C1 segment of cervical spinal cord (tissue), 14 donors: ENCODE results near the gene PALM3.
A peak's percentile ranks its signal among the peaks of the same experiment; 100 is the strongest.

Experiments used
- DNase-seq, 14 donors: peaks; one replicate each; lab custom pipeline; 2025; lab: John Stamatoyannopoulos, UW

The PALM3 gene

DNA sequence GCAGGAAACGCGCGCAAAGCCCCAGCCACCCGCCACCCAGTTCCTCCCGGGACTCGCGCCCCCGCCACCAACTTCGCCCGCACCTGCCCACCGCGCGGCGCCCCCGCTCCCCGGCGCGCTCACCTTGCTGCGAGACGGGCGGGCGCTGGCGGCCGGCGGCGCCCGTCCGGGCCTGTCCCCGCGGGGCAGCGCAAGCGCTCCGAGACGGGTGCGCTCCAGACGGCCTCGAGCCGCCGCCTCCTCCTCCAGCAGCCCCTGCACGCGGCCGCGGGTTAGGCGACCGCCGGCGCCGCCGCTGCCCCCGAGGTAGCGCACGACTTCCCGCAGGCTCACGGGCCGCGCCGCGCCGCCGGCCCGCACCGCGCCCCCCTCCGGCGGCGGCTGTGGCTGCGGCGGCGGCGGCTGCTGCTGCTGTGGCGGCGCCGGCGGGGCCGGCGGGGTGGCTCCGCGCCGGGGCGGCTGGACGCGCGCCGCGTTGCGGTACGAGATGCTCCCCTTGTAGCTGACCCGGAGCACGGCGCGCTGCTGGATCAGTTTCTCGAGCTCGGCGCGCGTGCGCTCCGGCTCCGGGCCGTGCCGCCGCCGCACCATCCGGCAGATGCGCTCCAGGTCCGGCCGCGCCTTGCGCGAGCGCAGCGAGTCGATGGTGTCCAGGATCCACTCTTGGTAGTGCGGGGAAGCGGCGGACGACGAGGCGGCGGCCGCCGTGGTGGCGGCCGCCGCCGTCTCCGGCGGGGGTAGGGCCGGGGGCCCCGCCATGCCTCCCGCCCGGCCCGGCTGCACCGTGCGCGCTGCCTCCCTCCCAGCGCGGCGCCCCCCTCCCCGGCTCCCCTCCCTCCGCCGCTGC is 28.0 kb upstream of the PALM3 start:
- DNase-seq: peak in 3 of 14 donors; percentile 35 to 57 (median 45)

- DNase-seq: no peak
Observed at GRCh38 chr19:14089412-14089661, 27.5 kb upstream of the PALM3 start.

DNA sequence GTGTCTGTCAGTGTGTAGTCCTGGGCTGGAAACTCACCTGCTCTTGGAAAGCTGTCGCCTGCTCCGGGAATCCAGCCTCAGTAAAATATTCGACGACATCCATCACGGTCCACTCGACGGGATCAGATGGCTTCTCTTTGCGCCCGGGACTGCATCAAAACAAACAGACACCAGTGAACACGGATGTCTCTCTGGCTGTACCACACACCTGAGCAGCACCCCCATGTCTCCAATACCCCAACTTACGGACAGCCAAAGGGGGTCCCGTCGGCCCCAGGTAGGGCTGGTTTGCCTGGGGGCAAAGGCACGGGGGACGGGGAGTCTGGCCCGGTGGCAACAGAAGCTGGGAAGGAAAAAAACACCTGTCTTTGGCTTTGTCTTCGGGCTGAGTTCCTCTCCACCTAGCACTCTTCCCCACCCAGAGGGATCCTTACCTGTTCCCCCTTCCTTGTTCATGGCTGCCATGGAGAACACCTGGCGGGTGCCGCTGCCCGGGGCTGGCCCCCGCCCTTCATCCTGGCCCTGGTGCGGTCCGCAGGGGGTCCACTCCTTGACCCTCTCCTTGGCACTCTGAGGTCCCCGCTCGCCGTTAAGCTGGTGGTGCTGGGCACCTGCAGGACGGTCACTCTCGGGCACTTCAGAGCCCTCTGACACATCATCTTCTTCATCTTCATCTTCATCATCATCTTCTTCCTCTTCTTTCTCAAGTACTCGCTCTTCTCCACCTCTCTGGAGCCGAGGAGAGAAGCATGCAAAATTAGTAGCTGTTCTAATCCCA is 26.9 kb upstream of the PALM3 start:
- DNase-seq: no peak

GRCh38 chr19:14086098-14086497 is 24.2 kb upstream of the PALM3 start:
- DNase-seq: no peak

GRCh38 chr19:14085309-14085995 is 23.6 kb upstream of the PALM3 start, which contains the start of gene C19orf67:
C19orf67 (minus strand) TSS chr19:14085783; CDS start chr19:14085627, 156 bp downstream.
- no peak for DNase-seq

DNA sequence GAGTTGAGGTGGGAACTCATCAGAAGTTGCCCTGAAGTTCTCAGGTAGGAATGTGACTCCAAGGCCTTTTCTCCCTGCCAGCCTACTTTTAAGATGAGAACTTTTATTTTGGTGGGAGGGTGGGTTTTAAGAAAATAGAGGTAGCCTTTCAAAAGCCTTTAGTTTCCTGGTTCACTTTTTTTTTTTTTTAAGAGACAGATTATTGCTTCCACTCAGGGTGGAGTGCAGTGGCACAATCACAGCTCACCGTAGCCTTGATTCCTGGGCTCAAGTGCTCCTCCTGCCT is 20.7 kb upstream of the PALM3 start:
- DNase-seq: no peak

GRCh38 chr19:14081797-14082674 is 20.2 kb upstream of the PALM3 start:
- DNase-seq: no peak

- peak; percentile 92 to 99 (median 96) for DNase-seq
Observed at GRCh38 chr19:14080887-14081796, 19.3 kb upstream of the PALM3 start.

GRCh38 chr19:14078411-14078810 is 16.5 kb upstream of the PALM3 start:
- DNase-seq: no peak

DNA sequence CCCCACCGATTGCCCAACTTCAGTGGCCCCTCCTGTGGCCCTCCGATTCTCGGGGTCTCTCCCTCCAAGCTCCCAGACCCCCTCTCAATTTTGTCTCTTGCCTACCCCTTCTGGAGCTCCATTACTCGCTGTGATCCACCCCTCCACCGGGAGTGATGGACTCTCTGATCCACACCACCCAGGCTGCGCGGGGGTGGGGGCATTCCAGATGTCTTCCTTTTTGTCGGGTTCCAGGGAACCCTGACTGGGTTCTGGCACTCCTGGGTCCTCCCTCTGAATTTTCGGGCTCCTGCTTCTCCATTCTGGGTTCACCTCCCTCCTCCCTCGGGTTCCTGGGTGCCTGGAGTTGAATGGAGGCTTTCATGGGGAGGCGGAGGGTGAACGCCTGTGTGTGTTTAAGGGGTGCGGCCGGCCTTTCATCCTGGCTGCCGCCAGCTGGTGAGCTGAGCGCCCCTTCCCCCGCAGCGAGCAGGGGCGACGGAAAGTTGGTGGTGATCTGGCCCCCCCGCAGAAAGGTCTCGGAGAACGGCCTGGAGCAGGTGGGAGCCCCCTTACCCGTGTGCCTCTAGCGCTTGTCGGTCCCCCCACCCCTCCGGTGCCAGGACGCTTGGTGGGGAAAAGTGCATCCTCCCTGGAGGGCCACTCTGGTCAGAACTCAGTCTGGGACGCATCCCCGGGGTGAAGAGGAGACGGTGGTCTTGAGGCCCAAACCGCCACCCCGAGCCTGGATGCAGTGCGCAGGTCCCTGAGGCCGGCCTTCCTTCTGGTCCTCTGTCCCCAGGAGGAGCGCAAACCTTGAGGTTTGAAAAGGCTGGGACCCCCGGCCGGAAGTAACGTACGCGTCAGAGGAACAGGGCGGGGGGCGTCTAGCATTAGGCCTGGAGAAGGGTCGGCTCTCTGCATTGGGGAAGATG is 12.3 kb upstream of the PALM3 start:
- peak in 11 of 14 donors; percentile 45 to 73 (median 55) for DNase-seq

DNA sequence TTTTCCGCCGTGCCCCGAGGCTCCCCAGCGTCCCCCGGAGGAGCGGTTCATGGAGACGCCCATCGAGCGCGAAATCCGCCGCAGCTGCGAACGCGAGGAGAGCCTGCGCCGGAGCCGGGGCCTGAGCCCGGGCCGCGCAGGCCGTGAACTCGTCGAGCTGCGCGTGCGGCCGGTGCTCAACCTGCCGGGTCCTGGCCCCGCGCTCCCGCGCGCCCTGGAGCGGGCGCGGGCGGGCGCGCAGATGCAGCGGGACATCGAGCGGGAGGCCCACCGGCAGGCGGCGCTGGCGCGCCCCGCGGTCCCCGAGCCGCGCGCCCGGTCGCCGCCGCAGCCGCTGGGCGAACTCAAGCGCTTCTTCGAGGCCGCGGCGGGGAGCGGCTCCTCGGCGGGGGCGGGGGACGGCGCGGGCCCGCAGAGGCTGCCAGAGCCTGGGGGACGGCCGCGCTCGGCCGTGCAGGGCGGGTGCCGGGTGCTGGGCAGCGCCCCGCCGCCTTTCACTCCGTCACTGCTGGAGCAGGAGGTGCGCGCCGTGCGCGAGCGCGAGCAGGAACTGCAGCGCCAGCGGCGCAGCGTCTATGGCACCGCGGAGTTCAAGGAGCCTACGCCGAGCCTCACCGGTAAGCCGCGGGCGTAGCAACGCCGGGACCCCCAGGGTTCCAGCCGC is 11.5 kb upstream of the PALM3 start:
- DNase-seq: peak in 12 of 14 donors; percentile 28 to 86 (median 65)

- peak in 7 of 14 donors; percentile 20 to 58 (median 54) for DNase-seq
Observed at GRCh38 chr19:14072535-14073260, 10.8 kb upstream of the PALM3 start, which contains the start of gene MISP3. MISP3 (plus strand) TSS chr19:14072786; CDS start chr19:14073310, 524 bp downstream.

- DNase-seq: no peak
Observed at GRCh38 chr19:14070268-14071050, 8.6 kb upstream of the PALM3 start.

GRCh38 chr19:14066134-14066533 is 4.3 kb upstream of the PALM3 start:
- DNase-seq: no peak

DNA sequence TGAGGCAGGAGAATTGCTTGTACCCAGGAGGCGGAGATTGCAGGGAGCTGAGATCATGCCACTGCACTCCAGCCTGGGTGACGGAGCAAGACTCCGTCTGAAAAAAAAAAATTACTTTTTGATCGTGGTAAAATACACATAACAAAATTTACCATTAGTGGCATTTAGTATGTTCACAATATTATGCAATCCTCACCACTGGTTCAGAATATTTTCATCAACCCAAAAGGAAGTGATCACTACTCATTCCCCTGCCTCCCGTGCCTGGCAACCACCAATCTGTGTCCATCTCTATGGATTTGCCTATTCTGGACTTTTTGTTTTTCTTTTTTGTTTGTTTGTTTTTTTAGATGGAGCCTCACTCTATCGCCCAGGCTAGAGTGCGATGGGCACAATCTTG is 1.2 kb upstream of the PALM3 start:
- no peak for DNase-seq

DNA sequence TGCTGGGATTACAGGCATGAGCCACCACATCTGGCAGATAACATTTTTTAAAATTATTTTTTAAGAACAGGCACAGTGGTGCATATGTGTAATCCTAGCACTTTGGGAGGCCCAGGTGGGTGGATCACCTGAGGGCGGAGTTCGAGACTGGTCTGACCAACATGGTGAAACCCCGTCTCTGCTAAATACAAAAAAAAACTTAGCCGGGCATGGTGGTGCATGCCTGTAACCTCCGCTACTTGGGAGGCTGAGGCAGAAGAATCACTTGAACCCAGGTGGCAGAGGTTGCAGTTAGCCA is 631 bp upstream of the PALM3 start:
- no peak for DNase-seq

- DNase-seq: no peak
Observed at GRCh38 chr19:14061081-14061749, 661 bp downstream of the PALM3 start.
